Thyroid gland (tissue), 4 donors: Measurements from ENCODE around the gene RFX2.

Experiments used
- POLR2A ChIP-seq, 2 donors: fragments of 450-650 bp; IDR thresholded peaks; one replicate each; pipeline ENCODE4 v1.6.1; 2017; ENCODE audit warnings: antibody characterized with exemption in 2 of 2, mild to moderate bottlenecking in 2 of 2, moderate library complexity in 1 of 2
- TF ChIP-seq, protein P1 (sequence below), 6 experiments: fragments of 200-600 bp in 3 of 6; fragments of 450-650 bp in 3 of 6; sonication (generic) in 3 of 6; IDR thresholded peaks; one replicate each; pipeline ENCODE4 v1.5.1; 2016 to 2019; ENCODE audit warnings: antibody characterized with exemption in 6 of 6, mild to moderate bottlenecking in 2 of 6, inconsistent platforms in 1 of 6, moderate library complexity in 1 of 6

DNA sequence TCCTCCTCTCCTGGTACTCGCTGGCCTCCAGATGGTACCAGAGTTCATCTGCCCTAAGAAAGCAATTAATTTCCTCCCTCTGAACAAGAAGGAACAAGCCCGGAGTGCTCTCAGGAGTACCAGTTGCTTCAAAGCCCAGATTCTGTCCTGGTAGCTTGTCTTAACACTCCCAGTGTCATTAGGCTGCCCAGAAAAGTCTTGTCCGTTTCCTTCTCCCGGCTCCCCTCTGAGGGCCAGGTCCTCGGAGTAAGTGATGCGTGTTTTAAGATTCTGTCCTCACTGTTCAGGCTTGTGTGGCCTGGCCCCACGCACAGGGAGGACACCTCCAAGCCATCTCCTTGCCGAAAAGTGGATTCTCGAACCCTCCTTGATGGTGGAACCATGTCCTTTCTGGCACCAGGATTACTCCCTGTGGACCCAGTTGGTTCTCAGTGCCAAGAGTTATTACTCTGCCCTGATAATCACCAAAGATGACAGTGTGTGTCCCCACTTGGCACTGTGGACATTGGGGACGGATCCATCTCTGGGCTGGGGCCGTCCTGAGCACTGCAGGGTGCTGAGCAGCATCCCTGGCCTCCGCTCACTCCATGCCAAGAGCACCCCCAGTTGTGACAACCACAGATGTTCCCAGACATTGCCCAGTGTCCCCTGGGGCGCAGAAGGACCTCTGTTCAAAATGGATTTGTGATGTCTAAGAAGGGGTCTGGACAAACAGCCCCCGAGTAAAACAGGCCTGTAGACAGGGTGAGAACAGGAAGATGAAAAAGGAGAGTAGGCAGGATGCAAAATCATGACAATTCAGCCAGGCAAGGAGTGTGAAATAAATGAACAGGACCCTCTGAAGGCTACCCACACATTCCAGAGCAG, 52.4 kb downstream of the RFX2 start:
- TF ChIP-seq POLR2A (IDR thresholded peaks at IDR 0.05), result no peak
- TF ChIP-seq, protein P1, sequence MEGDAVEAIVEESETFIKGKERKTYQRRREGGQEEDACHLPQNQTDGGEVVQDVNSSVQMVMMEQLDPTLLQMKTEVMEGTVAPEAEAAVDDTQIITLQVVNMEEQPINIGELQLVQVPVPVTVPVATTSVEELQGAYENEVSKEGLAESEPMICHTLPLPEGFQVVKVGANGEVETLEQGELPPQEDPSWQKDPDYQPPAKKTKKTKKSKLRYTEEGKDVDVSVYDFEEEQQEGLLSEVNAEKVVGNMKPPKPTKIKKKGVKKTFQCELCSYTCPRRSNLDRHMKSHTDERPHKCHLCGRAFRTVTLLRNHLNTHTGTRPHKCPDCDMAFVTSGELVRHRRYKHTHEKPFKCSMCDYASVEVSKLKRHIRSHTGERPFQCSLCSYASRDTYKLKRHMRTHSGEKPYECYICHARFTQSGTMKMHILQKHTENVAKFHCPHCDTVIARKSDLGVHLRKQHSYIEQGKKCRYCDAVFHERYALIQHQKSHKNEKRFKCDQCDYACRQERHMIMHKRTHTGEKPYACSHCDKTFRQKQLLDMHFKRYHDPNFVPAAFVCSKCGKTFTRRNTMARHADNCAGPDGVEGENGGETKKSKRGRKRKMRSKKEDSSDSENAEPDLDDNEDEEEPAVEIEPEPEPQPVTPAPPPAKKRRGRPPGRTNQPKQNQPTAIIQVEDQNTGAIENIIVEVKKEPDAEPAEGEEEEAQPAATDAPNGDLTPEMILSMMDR (IDR thresholded peaks at IDR 0.05), result no peak
